GM12865 (cell line): ENCODE results near the gene TMEM164.

Experiments
- DNase-seq: peaks from one replicate; pipeline ENCODE4 v3.0.0; 2010; ENCODE audit warnings: low read depth
- H3K4me3 ChIP-seq: 2 replicates; pipeline ENCODE4 v1.5.1; 2011; ENCODE audit warnings: mild to moderate bottlenecking, low read depth, low read length, control low read depth
- TF ChIP-seq, protein P1 (sequence below): IDR thresholded peaks from 2 replicates; pipeline ENCODE4 v1.5.1; 2011; ENCODE audit warnings: low read length, control low read depth, low read depth, inconsistent platforms; ENCODE audit not compliant: insufficient read depth; ENCODE audit errors: missing control alignments

TMEM164 gene

DNA sequence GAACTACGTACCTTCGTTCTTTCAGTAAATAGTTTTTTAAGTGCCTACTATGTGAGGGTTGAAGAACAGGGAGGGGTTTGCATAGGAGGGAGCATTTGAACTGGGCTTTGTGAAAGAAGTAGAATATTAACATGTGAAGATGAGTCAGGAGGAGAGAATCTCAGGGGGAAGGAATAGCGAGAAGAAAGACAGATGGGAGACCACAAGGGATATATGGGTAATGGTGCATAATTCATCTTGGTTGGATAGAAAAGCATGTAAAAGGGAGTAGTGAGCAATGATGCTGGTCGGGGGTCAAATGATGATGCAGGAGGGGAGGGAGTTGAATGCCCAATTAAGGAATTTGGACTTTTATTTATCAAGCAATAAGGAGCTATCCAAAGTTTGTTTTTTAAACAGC lies 52.7 kb downstream of the TMEM164 start:
- DNase-seq, result no peak
- TF ChIP-seq, protein P1, sequence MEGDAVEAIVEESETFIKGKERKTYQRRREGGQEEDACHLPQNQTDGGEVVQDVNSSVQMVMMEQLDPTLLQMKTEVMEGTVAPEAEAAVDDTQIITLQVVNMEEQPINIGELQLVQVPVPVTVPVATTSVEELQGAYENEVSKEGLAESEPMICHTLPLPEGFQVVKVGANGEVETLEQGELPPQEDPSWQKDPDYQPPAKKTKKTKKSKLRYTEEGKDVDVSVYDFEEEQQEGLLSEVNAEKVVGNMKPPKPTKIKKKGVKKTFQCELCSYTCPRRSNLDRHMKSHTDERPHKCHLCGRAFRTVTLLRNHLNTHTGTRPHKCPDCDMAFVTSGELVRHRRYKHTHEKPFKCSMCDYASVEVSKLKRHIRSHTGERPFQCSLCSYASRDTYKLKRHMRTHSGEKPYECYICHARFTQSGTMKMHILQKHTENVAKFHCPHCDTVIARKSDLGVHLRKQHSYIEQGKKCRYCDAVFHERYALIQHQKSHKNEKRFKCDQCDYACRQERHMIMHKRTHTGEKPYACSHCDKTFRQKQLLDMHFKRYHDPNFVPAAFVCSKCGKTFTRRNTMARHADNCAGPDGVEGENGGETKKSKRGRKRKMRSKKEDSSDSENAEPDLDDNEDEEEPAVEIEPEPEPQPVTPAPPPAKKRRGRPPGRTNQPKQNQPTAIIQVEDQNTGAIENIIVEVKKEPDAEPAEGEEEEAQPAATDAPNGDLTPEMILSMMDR, result no peak
- H3K4me3 ChIP-seq, result no peak overlapping the region

GRCh38 chrX:110056419-110056818 lies 53.5 kb downstream of the TMEM164 start:
- TF ChIP-seq, protein P1, result no peak
- no peak overlapping the region for H3K4me3 ChIP-seq
- no peak for DNase-seq

GRCh38 chrX:110059410-110059809 lies 56.5 kb downstream of the TMEM164 start:
- H3K4me3 ChIP-seq, result no peak overlapping the region
- TF ChIP-seq, protein P1, result no peak
- DNase-seq, result no peak

GRCh38 chrX:110060317-110060716 lies 57.4 kb downstream of the TMEM164 start:
- no peak overlapping the region for H3K4me3 ChIP-seq
- TF ChIP-seq, protein P1, result no peak
- no peak for DNase-seq

- H3K4me3 ChIP-seq, result no peak overlapping the region
- DNase-seq, result no peak
- TF ChIP-seq, protein P1, result no peak
These were observed 58.1 kb downstream of the TMEM164 start for GRCh38 chrX:110060846-110061537.

DNA sequence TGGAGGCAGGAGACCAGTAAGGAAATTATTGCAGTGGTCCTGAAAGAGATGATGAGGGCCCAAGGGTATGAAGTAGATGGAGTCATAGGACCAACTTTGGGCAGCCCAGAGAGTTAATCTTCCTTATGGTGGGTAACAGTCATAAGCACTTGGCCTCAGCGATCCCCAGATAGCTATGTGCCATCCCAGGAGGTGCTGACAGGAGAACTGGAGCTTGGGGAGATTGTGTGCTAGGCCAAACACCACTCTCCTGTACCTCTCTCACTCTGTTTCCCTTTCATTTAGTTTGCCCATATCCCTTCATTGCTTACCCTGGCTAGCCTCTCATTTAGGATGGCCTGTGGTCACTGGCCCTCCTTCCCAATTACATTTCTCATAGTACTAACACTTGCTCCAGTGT lies 60.0 kb downstream of the TMEM164 start:
- DNase-seq, result no peak
- no peak overlapping the region for H3K4me3 ChIP-seq
- TF ChIP-seq, protein P1, result no peak
